ES-I3 (cell line): Measurements from ENCODE around the gene CASD1.

Source experiments
- H3K36me3 ChIP-seq: 2 replicates; pipeline ENCODE4 v1.6.1; 2013; ENCODE audit warnings: mild to moderate bottlenecking, low read length, control low read depth, moderate library complexity; ENCODE audit not compliant: insufficient read depth
- H3K4me1 ChIP-seq: 2 replicates; pipeline ENCODE4 v1.6.1; 2013; ENCODE audit warnings: mild to moderate bottlenecking, control low read depth, low read length; ENCODE audit not compliant: insufficient read depth
- H3K9ac ChIP-seq: 2 replicates; pipeline ENCODE4 v1.6.1; 2013; ENCODE audit warnings: low read depth, mild to moderate bottlenecking, low read length, moderate library complexity
- H3K9me3 ChIP-seq: 2 replicates; pipeline ENCODE4 v1.6.1; 2013; ENCODE audit warnings: mild to moderate bottlenecking, low read length, moderate library complexity; ENCODE audit not compliant: control insufficient read depth, insufficient read depth

Gene CASD1

DNA sequence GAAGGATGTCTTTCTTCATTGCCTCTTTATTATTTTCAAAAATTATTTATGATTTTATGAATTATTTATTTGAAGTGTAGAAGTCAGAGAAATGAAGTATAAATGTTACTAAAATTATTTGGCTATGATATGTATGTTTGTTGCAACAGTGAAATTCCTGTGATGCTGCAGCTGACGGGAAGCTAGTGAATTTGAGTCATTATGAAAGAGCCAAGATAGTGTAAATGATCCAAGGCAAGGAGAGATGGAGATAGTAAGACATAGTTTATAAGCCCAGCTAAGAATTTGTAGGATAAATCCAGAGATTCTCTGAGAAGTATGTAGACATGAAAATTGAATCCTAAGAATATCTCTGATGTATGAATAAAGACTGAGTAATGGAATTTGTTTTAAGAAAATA, 30.8 kb downstream of the CASD1 start:
- no peak overlapping the region for H3K9ac ChIP-seq
- H3K36me3 ChIP-seq, result no peaks in the 10 kb centered on the region

DNA sequence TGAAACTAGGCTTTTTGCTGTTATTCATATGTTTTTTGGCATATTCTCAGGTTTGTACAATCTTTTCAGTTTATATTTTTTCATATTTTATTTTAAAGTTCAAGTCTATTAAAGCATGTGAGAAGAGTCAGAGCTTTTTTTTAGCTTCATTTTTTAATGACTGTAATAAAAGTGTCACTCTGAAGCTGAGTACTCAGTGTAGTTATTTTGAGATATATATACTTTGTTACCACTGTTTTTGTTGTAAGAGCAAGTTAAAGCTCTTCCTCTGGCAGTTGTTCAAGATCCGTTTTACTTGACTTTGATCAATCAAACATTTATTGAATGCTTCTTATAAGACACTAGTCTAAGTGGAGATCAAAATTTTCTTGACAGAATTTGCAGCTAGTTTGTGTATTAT, 37.5 kb downstream of the CASD1 start:
- Histone ChIP-seq H3K36me3 (no peaks in the 10 kb centered on the region; the same call in 1 of the 2 replicates), H3K9me3 (no peaks in the 10 kb centered on the region), H3K9ac (no peak overlapping the region), H3K4me1 (no peaks in the 10 kb centered on the region)

More for the DNA sequence above, 30.8 kb downstream of the CASD1 start:
- no peaks in the 10 kb centered on the region for H3K9me3 ChIP-seq
- no peaks in the 10 kb centered on the region for H3K4me1 ChIP-seq

DNA sequence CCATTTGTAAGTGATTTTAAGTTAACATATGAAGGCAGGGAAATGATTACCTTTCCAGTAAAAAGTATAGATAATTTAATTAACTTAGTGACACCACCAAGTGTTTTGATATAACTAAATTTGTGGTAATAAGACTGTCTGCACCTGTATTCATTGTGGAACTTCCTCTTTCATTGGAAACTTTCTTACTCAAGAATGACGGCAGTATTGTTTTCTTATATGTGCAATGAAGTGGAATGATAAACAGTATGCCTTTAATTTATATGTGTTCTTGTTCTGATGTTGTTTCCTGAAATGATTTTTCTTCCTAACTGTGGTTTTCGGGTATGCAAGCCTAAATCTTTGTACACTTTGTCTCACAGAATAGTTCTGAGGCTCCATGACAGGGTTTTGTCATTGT, 46.4 kb downstream of the CASD1 start:
- H3K36me3 ChIP-seq, result no peaks in the 10 kb centered on the region; the same call in 1 of the 2 replicates

DNA sequence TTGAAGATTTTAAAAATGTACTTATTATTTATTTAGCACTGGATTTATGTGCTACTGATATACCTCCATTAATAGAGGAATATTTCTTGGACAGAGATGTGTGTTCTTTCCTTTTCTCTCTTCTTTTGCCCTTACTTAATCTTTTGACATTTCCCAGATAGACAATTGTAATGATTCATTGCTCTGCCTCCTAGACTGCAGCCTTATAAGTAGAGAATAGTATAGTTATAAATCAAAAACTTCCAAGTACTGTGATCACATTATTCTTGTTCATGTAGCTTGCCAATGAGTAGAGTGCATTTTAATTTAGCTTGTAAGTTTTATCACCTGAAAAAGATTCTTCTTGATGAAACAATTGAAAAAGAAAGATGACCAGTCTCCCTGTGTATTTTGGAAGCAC, 47.6 kb downstream of the CASD1 start:
- no peaks in the 10 kb centered on the region for H3K4me1 ChIP-seq
- no peaks in the 10 kb centered on the region for H3K36me3 ChIP-seq
- no peaks in the 10 kb centered on the region for H3K9me3 ChIP-seq
- H3K9ac ChIP-seq, result no peak overlapping the region

More for the DNA sequence above, 46.4 kb downstream of the CASD1 start:
- Histone ChIP-seq H3K4me1 (no peaks in the 10 kb centered on the region), H3K9ac (no peak overlapping the region), H3K9me3 (no peaks in the 10 kb centered on the region)

DNA sequence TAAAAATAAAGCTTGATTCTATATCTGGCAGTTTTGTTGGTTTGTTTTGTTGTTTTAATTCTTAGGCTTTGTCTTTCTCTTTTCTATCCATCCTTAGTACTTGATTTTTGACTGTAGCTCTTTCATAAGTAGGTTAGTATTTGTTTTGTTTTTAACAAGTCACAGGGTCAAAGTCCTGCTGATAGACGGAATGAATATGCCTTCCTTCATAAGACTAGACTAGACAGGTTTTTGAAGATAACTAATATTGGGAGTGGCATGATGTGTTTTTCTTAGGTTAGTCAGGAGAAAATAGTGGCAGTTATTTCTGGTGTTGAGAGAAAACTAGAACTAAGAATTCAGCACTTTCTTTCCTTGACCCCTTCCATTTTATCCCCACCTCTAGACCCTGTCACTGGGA, 50.4 kb downstream of the CASD1 start:
- no peaks in the 10 kb centered on the region for H3K36me3 ChIP-seq
- no peaks in the 10 kb centered on the region for H3K4me1 ChIP-seq
- no peak overlapping the region for H3K9ac ChIP-seq
- no peaks in the 10 kb centered on the region for H3K9me3 ChIP-seq

DNA sequence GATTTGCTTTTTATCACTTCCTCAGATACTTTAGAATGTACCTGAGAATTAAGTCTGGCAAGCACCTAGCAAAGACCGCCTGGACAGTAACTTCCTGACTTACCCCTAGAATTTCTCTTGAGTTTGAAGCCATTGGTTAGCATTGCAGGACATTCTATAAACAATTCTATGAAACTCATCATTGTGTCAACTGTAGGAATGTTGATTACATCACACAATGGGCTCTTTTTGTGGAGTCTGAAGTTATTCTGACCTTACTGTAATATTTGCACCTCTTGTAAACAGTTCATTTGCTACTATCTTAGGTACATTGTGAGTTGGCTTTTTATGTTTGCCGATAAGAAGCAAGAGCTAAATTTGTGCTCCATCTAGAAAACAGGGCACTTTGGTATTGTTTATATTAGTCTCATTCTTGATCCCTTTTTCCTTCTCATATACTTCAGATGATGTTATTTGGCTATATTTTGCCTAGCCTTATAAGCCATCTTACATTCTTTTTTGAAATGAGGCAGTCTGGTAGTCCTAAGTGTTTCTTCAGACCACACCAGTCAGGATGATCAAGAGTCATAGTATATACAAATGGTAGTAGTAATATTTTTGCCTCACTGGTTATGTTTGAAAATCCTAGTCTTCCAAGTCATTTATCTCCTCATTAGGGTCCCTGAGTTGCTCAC, 52.4 kb downstream of the CASD1 start:
- Histone ChIP-seq H3K9me3 (no peaks in the 10 kb centered on the region), H3K4me1 (no peaks in the 10 kb centered on the region), H3K9ac (no peak overlapping the region), H3K36me3 (no peaks in the 10 kb centered on the region)

DNA sequence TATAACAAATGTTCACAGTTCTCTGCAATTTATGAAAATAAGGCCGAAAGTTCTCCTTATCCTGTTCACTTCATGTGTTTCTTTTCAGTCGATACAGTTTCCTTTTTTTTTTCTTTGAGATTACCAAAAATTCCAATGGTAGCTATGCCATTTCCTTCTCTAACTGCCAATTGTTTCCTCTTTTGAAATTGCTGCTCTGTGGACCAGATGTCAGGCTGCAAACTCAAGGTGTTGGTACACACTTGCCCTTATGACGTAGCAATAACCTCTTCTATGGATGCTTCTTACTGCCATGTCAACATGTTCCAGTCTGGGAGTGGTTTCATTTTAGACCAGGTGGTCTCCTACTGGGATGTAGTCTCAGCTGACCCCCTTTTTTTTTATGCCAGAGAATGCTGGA, 52.9 kb downstream of the CASD1 start:
- no peaks in the 10 kb centered on the region for H3K9me3 ChIP-seq
- no peak overlapping the region for H3K9ac ChIP-seq
- H3K4me1 ChIP-seq, result no peaks in the 10 kb centered on the region
- H3K36me3 ChIP-seq, result no peaks in the 10 kb centered on the region

DNA sequence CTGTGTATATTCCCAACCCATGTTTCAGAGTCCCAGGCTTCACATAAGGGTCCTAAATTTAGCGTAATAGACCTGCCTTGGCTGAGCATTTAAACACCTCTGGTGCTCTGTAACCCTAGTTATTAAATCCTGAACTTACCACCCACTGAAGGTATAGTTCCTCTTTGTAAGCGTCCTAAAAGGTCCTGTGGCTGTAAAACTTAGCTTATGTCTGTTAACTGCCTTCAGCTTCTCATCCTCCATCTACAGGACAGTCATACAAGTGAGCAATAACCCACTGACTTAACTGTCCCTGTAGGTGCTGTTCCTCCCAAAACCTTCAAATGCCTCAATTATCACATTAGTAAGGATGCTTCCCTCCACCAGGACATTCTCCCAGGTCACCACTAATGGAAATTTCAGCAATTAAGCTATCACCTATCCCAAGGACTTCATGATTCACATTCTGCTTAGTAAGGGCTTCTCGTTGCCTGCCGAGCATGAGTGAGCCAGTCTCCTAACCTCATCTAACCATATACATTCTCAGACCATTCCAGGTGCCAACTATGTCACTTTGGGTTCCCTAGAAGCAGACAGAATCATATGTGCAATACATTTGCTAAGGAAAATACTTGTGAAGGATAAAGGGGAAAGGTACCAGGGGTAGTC, 55.8 kb downstream of the CASD1 start:
- no peaks in the 10 kb centered on the region for H3K9me3 ChIP-seq

DNA sequence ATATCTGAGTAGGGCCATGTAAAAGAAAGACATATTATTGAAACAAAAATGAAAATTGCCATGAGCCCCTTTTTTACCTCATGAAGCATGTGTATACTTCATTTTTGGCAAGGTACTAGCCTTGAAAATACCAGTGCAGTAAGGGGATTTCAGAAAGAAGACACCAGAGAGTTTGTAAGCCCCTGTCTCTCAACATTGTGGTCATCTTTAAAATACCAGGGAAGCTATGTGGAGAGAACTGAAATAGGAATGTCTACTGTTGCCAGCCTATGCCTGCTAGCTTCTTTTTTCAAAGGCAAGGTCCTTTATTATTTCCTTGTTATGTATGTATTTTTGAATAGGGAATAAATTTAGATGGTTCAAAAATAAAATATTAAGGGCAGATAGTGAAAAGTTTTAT, 57.8 kb downstream of the CASD1 start:
- no peaks in the 10 kb centered on the region for H3K4me1 ChIP-seq
- H3K9ac ChIP-seq, result no peak overlapping the region
- H3K36me3 ChIP-seq, result no peaks in the 10 kb centered on the region
- H3K9me3 ChIP-seq, result no peaks in the 10 kb centered on the region

More for the DNA sequence above, 55.8 kb downstream of the CASD1 start:
- Histone ChIP-seq H3K36me3 (no peaks in the 10 kb centered on the region), H3K4me1 (no peaks in the 10 kb centered on the region), H3K9ac (no peak overlapping the region)

DNA sequence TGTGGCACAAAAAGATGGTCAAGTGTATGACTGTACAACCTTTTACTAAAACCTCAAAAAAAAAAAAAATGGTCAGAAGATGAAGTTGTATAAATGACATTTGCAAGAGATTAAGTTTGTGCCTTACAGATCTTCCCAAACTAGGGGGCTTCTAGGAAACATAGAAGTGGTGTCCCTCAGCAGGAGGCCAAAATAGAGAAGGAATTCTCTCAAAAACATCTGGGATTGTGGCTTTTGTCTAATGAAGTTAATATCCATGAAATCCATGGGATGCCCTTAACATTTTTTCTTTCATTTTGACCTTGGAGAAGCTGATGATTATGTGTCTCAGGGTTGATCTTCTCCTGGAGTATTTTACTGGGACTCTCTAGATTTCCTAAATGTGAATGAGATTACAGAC, 62.2 kb downstream of the CASD1 start:
- Histone ChIP-seq H3K9ac (no peak overlapping the region), H3K36me3 (no peaks in the 10 kb centered on the region), H3K9me3 (peaks cover 3% of the 10 kb centered on the region; the same call in 1 of the 2 replicates)

DNA sequence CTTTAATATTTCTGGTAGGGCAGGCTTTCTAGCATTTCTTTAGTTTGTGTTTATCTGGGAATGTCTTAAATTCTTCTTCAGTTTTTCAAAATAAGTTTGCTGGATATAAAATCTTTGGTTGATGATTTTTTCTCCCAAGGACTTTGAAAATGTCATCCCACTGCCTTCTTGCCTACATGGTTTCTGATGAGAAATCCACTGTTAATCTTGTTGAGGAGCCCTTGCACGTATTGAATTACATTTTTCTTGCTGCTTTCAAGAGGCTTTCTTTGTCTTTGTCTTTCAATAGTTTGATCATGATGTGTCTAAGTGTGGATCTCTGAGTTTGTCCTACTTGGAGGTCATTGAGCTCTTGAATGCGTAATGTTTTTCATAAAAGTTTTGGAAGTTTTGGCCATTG, 66.0 kb downstream of the CASD1 start:
- Histone ChIP-seq H3K9me3 (peaks cover 3% of the 10 kb centered on the region; the same call in 1 of the 2 replicates), H3K4me1 (no peaks in the 10 kb centered on the region)

More for the DNA sequence above, 62.2 kb downstream of the CASD1 start:
- H3K4me1 ChIP-seq, result no peaks in the 10 kb centered on the region

DNA sequence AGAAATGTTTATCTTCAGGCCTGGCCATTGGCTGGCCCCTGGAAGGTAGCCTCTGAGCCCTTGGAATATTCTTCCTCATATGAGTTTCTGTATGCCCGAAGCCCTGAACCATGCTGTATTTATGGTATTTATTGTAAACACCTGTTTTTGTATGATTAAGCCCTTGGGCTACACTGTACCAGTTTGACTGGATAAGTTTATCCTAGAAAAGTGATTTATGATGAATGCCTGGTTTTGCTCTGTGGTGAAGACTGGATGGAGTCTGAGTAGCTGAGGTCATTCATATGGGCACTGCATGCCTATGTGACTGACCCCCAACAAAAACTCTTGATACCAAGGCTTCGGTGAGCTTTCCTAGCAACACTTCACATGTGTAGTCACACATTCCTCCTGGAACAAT, 66.7 kb downstream of the CASD1 start:
- Histone ChIP-seq H3K9ac (no peak overlapping the region), H3K4me1 (no peaks in the 10 kb centered on the region), H3K9me3 (peaks cover 3% of the 10 kb centered on the region; the same call in 1 of the 2 replicates), H3K36me3 (no peaks in the 10 kb centered on the region; the same call in 1 of the 2 replicates)

More for the DNA sequence above, 66.0 kb downstream of the CASD1 start:
- no peaks in the 10 kb centered on the region; the same call in 1 of the 2 replicates for H3K36me3 ChIP-seq
- H3K9ac ChIP-seq, result no peak overlapping the region

DNA sequence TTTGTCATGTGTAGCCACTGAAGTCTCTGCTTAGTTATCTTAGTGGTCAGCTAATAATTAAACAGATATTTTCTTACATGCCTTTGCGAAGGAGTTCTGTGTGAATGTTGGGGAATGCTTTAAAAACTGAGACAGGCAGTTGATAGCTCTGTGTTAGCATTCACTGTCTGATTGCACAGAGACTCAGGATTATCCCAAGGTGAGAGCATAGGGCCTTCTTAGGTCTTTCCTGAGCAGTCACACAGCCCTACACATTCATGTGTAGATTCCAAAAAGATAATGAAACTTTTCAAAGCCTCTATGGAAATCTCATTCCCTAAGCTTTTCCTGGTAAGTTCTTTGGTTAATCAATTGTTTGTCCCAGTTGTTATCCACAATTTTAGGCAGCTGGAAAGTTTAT, 67.7 kb downstream of the CASD1 start:
- no peak overlapping the region for H3K9ac ChIP-seq
- no peaks in the 10 kb centered on the region; the same call in 1 of the 2 replicates for H3K36me3 ChIP-seq
- H3K4me1 ChIP-seq, result no peaks in the 10 kb centered on the region
- peaks cover 3% of the 10 kb centered on the region; the same call in 1 of the 2 replicates for H3K9me3 ChIP-seq

DNA sequence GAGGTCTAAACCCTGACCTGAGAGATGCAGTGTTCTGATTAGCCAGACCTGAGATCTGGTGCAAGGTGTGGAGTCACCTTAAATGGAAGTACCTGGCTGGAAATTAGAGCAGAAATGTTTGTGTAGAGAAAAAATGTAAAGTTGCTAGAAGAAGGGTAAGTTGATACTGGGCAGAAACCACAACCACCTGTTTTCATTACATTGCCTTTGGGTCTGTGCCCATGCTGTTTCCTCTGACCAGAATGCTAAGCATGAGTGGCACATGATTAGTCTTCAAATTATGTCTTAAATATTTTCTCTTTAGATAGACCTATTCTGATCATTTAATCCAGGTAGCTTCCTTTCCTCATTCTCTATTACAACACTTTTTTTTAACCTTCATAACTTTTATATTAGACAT, 69.0 kb downstream of the CASD1 start:
- no peaks in the 10 kb centered on the region; the same call in 1 of the 2 replicates for H3K36me3 ChIP-seq

DNA sequence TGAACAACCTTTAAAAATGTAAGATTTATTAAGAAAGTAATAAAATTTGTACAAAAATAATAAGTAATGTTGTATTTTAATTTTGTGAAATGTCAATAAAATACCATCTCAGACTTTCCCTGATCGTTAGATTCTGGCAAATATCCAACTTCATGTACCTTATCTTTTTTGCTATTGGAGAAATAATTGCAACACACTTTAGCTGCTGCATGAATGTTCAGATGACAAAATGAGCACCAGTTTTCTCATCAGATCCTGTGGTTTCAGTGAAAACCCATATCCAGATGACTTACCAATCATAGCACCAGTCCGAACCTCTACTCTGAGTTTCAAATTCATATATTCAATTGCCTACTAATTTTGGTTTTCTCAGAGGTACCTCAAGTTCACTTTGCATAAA, 69.9 kb downstream of the CASD1 start:
- Histone ChIP-seq H3K4me1 (no peaks in the 10 kb centered on the region), H3K9me3 (peaks cover 3% of the 10 kb centered on the region; the same call in 1 of the 2 replicates), H3K9ac (no peak overlapping the region), H3K36me3 (no peaks in the 10 kb centered on the region; the same call in 1 of the 2 replicates)

More for the DNA sequence above, 69.0 kb downstream of the CASD1 start:
- Histone ChIP-seq H3K4me1 (no peaks in the 10 kb centered on the region), H3K9me3 (peaks cover 3% of the 10 kb centered on the region; the same call in 1 of the 2 replicates), H3K9ac (no peak overlapping the region)
